Measurements from ENCODE around the gene ZNF705A.
"Not testable (repeated sequence)": the region's sequence is repeated elsewhere in the genome, so short reads cannot be mapped to it uniquely, and the experiment has no call there.

ZNF705A gene

GRCh38 chr12:8184206-8184605 lies 27.4 kb downstream of the ZNF705A start:
- DNase-seq (ENCODE audit: low read depth, low spot score), result not testable (repeated sequence)

- not testable (repeated sequence) for DNase-seq (ENCODE audit: low read depth, low spot score)
These were observed 31.3 kb downstream of the ZNF705A start for GRCh38 chr12:8188088-8188487.

DNA sequence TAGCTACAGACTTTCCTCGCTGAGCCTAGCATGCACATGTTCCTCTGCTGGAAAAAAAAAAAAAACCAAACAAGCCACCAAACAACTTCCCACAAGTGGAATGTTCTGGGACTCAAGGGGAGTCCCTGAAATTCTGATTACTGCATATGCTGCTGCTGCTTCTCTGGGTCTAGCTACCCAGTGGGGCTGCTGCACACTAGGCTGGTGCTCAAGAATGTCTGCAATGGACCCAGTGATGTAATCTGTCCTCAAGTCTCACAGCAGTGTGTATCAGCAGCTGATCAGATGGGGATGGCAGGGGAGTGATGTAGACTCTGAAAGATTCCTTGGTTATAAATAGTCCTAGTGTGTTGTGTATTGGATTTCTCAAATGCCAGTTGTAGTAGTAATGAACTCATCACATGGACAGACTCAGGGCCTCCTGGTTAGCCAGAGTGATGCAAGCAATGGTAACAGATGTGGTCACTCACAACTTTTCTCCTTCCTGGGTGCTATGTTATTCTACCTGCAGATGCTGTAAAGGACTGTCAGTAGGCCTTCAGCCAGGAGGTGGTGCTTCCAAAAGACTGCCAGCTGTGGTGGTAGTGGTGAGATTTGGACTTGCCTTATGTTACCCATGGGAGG lies 41.0 kb downstream of the ZNF705A start:
- not testable (repeated sequence) for DNase-seq (ENCODE audit: low read depth, low spot score)

GRCh38 chr12:8218711-8219382 lies 62.0 kb downstream of the ZNF705A start:
- not testable (repeated sequence) for DNase-seq (ENCODE audit: low read depth, low spot score)

DNA sequence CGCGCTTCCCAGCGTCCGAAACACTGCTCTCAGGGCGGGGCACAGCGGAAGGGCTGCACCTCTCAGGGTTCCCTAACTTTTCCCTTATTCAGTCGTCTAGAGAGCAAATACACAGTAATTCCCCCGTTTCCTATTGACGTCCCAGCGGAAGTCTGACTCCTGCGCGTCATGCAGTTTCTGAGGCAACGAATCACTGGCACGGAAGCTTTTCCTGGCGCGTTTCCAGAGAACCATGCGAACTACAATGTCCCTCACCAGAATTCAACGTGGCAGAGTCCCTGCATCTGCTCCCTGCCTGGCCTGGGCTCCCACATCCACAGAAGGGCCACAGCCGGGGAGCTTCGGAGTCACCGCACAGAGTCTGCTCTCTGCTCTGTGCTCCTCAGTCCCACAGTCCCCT lies 64.6 kb downstream of the ZNF705A start:
- not testable (repeated sequence) for DNase-seq (ENCODE audit: low read depth, low spot score)

DNA sequence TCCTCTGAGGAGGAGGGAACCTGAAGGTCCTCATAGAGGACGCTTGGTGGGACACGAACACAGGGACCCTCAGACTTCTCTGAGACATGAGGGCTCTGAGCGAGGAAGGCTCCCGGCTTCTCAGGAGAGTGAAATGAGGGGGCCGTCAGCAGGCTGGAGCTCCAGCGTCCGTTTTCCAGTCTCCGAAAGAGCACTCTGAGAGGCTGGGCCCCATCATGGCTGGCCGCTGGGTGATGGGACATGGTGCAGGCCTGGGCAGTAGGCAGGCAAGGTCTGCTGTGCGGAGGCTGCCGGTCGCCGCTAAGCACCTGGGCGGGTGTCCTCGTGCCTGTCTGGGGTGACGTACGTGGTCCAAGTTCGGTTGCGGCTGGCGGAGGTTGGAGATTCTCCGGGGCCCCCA lies 65.0 kb downstream of the ZNF705A start:
- not testable (repeated sequence) for DNase-seq (ENCODE audit: low read depth, low spot score)

GRCh38 chr12:8222303-8222702 lies 65.5 kb downstream of the ZNF705A start:
- DNase-seq (ENCODE audit: low read depth, low spot score), result not testable (repeated sequence)

- DNase-seq (ENCODE audit: low read depth, low spot score), result not testable (repeated sequence)
These were observed 66.8 kb downstream of the ZNF705A start for GRCh38 chr12:8223646-8224045.

DNA sequence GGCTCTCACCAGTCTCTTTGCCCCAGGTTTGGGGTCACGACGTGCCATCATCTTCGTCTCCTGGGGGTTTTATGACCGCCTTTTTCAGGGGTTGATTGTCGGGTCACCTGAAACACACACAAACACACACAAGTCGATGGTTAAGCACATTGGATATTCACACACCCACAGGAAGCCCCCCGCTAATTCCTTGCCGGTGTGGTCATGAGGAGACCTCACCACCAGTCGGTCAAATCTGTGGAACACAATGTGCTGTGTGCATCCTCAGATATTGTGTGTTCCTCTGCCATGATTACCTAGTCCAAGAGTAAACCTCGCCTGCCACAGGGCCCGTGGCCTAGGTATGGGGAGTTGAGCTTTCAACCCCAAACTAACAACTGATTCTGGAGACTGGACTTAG lies 68.0 kb downstream of the ZNF705A start:
- not testable (repeated sequence) for DNase-seq (ENCODE audit: low read depth, low spot score)

- no peak for DNase-seq (ENCODE audit: low read depth, low spot score)
These were observed 69.5 kb downstream of the ZNF705A start for GRCh38 chr12:8226355-8226754.

GRCh38 chr12:8226992-8227731 lies 70.3 kb downstream of the ZNF705A start, which contains the start of gene FAM90A1:
FAM90A1 (minus strand) TSS chr12:8227618; CDS start chr12:8224832, 2,786 bp downstream.
- not testable (repeated sequence) for DNase-seq (ENCODE audit: low read depth, low spot score)

DNA sequence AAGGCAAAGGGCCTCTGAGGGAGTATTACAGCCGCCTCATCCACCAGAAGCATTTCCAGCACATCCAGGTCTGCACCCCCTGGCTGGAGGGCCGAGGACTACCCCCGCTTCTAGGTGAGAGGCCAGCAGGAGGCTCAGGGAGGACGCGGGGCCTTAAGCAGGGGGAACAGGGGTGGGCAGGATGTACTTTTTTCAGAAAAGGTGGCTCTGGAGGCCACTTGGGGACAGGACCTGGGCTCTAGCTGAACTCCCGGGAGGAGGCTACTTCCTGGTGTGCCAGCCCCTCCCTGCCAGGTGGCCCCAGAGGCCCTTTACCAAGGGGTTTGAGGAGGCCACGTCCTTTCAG lies 70.9 kb downstream of the ZNF705A start:
- not testable (repeated sequence) for DNase-seq (ENCODE audit: low read depth, low spot score)

GRCh38 chr12:8228607-8229006 lies 71.8 kb downstream of the ZNF705A start:
- not testable (repeated sequence) for DNase-seq (ENCODE audit: low read depth, low spot score)

GRCh38 chr12:8229486-8229885 lies 72.7 kb downstream of the ZNF705A start:
- DNase-seq (ENCODE audit: low read depth, low spot score), result not testable (repeated sequence)
